ENCODE results near the gene GTF2B.
"Not testable (repeated sequence)": the region's sequence is repeated elsewhere in the genome, so short reads cannot be mapped to it uniquely, and the experiment has no call there.

GTF2B gene

GRCh38 chr1:88891318-88891950, at the start of gene GTF2B:
Gene GTF2B, minus strand, starts transcription at chr1:88891567. Its CDS starts 68 bp downstream, at chr1:88891499.
- Histone ChIP-seq H3K27ac (peak within 1 kb of the TSS; percentile 97 to 99), H3K4me3 (peak within 1 kb of the TSS; percentile 98)
- TF ChIP-seq CTCF (IDR thresholded peaks at IDR 0.05), result no peak
- peak; percentile 95 for DNase-seq (ENCODE audit: low spot score)

GRCh38 chr1:88938528-88938927, 47.2 kb upstream of the GTF2B start:
- DNase-seq (ENCODE audit: low spot score); H3K4me3 ChIP-seq; H3K27ac ChIP-seq: not testable (repeated sequence)

- Histone ChIP-seq H3K27ac (no peak overlapping the region), H3K4me3 (no peak overlapping the region)
- no peak for TF ChIP-seq CTCF (IDR thresholded peaks at IDR 0.05)
- DNase-seq (ENCODE audit: low spot score), result no peak
Observed at GRCh38 chr1:88936760-88937342, 45.5 kb upstream of the GTF2B start.

GRCh38 chr1:88936223-88936523, 44.8 kb upstream of the GTF2B start:
- Histone ChIP-seq H3K27ac (no peak overlapping the region), H3K4me3 (no peak overlapping the region)
- no peak for TF ChIP-seq CTCF (IDR thresholded peaks at IDR 0.05)
- no peak for DNase-seq (ENCODE audit: low spot score)

- DNase-seq (ENCODE audit: low spot score), result no peak
- H3K27ac ChIP-seq, result no peak overlapping the region
- H3K4me3 ChIP-seq, result no peak overlapping the region
- no peak for TF ChIP-seq CTCF (IDR thresholded peaks at IDR 0.05)
Observed at GRCh38 chr1:88935522-88936222, 44.3 kb upstream of the GTF2B start.

GRCh38 chr1:88930176-88930575, 38.8 kb upstream of the GTF2B start:
- not testable (repeated sequence) for H3K27ac ChIP-seq; H3K4me3 ChIP-seq; DNase-seq (ENCODE audit: low spot score)

- no peak for DNase-seq (ENCODE audit: low spot score)
- TF ChIP-seq CTCF (IDR thresholded peaks at IDR 0.05), result no peak
- Histone ChIP-seq H3K27ac (no peak overlapping the region), H3K4me3 (no peak overlapping the region)
Observed at GRCh38 chr1:88923224-88923623, 31.9 kb upstream of the GTF2B start.

- DNase-seq (ENCODE audit: low spot score), result no peak
- no peak overlapping the region for H3K4me3 ChIP-seq
- no peak for TF ChIP-seq CTCF (IDR thresholded peaks at IDR 0.05)
- no peak overlapping the region for H3K27ac ChIP-seq
Observed at GRCh38 chr1:88922214-88922613, 30.8 kb upstream of the GTF2B start.
